ENCODE data around the gene RBBP4.

GRCh38 chr1:32611859-32612188 is 39.2 kb upstream of the RBBP4 start:
- TF ChIP-seq CTCF (IDR thresholded peaks at IDR 0.05) = no peak
- TF ChIP-seq POLR2A (IDR thresholded peaks at IDR 0.05) = no peak
